Sigmoid colon (tissue), 7 donors: ENCODE results near the gene YTHDF1. TPM values are rescaled to one million over a fixed set of nuclear protein-coding genes. Genes with fewer than 3 reads are reported as not detected.
A peak's percentile ranks its signal among the peaks of the same experiment; 100 is the strongest.

Experiments used
- DNase-seq: peaks from one replicate; pipeline ENCODE4 v3.0.0-alpha.2; 2019
- H3K27ac ChIP-seq, 4 donors: fragments of 200-600 bp; sonication (generic); one replicate each; pipeline ENCODE4 v1.5.1; 2016 to 2019; ENCODE audit warnings: mild to moderate bottlenecking in 1 of 4
- H3K27me3 ChIP-seq, 3 donors: fragments of 200-600 bp; sonication (generic); one replicate each; pipeline ENCODE4 v1.5.1; 2019; ENCODE audit warnings: mild to moderate bottlenecking in 1 of 3
- H3K36me3 ChIP-seq, 4 donors: fragments of 200-600 bp; sonication (generic); one replicate each; pipeline ENCODE4 v1.5.1; 2016 to 2019
- H3K4me1 ChIP-seq, 4 donors: fragments of 200-600 bp; sonication (generic); one replicate each; pipeline ENCODE4 v1.5.1; 2017 to 2019
- H3K4me3 ChIP-seq, 4 donors: fragments of 200-600 bp; sonication (generic); one replicate each; pipeline ENCODE4 v1.5.1; 2017 to 2019; ENCODE audit warnings: mild to moderate bottlenecking in 2 of 4, moderate library complexity in 1 of 4
- H3K9me3 ChIP-seq, 4 donors: fragments of 200-600 bp in 3 of 4; sonication (generic) in 3 of 4; one replicate each; pipeline versions ENCODE4 v1.5.1 to v1.6.1; 2013 to 2019
- EP300 ChIP-seq, 4 donors: sonication (generic); formaldehyde crosslinking; IDR thresholded peaks; one replicate each; pipeline ENCODE4 v1.6.1; 2017; ENCODE audit warnings: antibody characterized with exemption in 4 of 4
- POLR2A ChIP-seq, 2 donors: fragments of 450-650 bp; IDR thresholded peaks; one replicate each; pipeline ENCODE4 v1.6.1; 2016; ENCODE audit warnings: antibody characterized with exemption in 2 of 2, mild to moderate bottlenecking in 2 of 2, moderate library complexity in 2 of 2
- POLR2AphosphoS5 ChIP-seq, 4 donors: sonication (generic); formaldehyde crosslinking; IDR thresholded peaks; one replicate each; pipeline ENCODE4 v1.6.1; 2017; ENCODE audit warnings: antibody characterized with exemption in 4 of 4
- WGBS, 2 donors: extraction: QIAGEN DNeasy Blood & Tissue Kit; methylation state at CpG; one replicate each; pipeline ENCODE4 v1.1.7; 2013; 5-methylcytosine and 5-hydroxymethylcytosine counted together
- intact Hi-C: fragments of 100-400 bp; cut with DNase I; formaldehyde crosslinking; loops from one replicate; pipeline ENCODE4 v1.15.1; 2023
- polyA plus RNA-seq, 3 donors: library from polyadenylated mRNA; stranded (reverse); fragments of 200-250 nt; gene quantifications; one replicate each; pipeline ENCODE4 v1.2.3, GENCODE V29; 2013
- total RNA-seq, 4 donors: library from RNA; depleted of rRNA; stranded (reverse); fragments of >200 nt; gene quantifications; one replicate each; pipeline ENCODE4 v1.1.0, GENCODE V29; 2016
- TF ChIP-seq, protein P1 (sequence below), 4 experiments: fragments of 450-650 bp in 3 of 4; fragments of 200-600 bp in 1 of 4; IDR thresholded peaks; one replicate each; pipeline ENCODE4 v1.5.1; 2016 to 2019; ENCODE audit warnings: antibody characterized with exemption in 4 of 4, mild to moderate bottlenecking in 3 of 4, moderate library complexity in 2 of 4
- donor health status: healthy with polysubstance abuse.
- donor health status: Bipolar disorder and iron deficiency.
- donor health status: healthy.

Gene YTHDF1
- total and polyA plus RNA-seq, 7 donors = 15.3 to 25.0 (median 22.4) TPM

DNA sequence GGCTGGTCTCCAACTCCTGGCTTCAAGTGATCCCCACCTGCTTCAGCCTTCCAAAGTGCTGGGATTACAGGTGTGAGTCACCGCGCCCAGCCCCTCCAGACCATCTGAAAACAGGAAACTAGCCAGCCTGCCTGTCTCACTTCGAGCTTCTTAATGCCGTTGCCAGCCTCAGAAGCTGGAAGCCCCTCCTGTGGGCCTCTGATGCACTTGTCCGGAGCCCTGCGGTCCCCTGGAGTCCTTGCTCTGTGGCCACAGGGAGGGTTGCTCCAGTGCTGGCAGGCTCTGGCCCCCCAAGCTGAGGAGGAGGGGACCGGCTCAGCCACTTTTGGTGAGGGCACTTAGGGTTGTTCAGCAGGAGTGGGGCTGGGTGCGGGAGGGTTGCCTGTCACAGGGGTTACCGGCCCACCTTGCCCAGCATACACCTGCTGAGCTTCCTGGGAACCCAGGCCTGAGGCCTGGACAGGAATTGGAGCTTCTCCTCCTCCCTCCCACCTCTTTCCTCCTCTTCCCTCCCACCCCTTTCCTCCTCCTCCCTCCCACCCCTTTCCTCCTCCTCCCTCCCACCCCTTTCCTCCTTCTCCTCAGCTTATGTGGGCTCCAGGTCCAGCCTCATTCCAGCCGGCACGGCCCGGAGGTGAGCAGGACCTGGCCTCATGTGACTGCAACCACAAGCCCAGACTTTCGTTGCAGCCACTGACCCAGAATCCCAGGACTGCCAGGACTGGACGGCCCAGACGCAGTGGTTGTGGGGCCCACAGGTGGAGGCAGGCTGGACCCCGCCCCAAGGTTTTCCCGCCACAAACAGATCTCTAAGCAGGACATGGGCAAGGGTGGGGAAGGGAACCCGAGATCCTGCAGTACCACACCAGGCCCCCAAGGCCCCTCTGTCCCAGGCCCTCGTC, 10.4 kb upstream of the YTHDF1 start:
- TF ChIP-seq, protein P1, sequence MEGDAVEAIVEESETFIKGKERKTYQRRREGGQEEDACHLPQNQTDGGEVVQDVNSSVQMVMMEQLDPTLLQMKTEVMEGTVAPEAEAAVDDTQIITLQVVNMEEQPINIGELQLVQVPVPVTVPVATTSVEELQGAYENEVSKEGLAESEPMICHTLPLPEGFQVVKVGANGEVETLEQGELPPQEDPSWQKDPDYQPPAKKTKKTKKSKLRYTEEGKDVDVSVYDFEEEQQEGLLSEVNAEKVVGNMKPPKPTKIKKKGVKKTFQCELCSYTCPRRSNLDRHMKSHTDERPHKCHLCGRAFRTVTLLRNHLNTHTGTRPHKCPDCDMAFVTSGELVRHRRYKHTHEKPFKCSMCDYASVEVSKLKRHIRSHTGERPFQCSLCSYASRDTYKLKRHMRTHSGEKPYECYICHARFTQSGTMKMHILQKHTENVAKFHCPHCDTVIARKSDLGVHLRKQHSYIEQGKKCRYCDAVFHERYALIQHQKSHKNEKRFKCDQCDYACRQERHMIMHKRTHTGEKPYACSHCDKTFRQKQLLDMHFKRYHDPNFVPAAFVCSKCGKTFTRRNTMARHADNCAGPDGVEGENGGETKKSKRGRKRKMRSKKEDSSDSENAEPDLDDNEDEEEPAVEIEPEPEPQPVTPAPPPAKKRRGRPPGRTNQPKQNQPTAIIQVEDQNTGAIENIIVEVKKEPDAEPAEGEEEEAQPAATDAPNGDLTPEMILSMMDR (IDR thresholded peaks at IDR 0.05) = no peak
- no peak for TF ChIP-seq EP300 (IDR thresholded peaks at IDR 0.05)
- no peak for TF ChIP-seq POLR2A (IDR thresholded peaks at IDR 0.05)
- no peak for TF ChIP-seq POLR2AphosphoS5 (IDR thresholded peaks at IDR 0.05)
- Histone ChIP-seq H3K27ac (no peak overlapping the region), H3K4me3 (no peak overlapping the region), H3K4me1 (peaks cover 0 to 15% (median 12%) of the 10 kb centered on the region in 4 donors), H3K27me3 (peaks cover 0 to 16% (median 8%) of the 10 kb centered on the region in 3 donors), H3K36me3 (no peaks in the 10 kb centered on the region), H3K9me3 (no peaks in the 10 kb centered on the region)
- DNase-seq = no peak
- WGBS, 2 donors = 85% methylated on average over 19 of the region's 19 CpGs
- intact Hi-C loops = no loop called here

DNA sequence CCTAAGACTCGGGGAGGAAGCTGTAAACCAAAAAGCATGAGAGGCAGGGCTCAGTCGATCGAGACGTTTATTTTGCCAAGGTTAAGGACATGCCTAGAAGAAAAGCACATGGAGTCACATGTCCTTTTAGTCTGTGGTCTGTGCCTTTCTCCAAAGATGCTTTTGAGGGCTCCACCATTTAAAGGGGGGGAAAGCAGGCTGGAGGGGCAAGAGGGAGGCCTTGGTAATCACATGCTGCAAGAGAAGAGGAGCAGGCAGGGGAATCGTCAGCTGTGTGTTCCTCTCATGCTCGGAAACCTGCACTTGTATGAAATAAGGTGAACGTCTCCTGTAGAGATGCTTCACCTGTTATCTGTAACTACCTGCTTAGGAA, 9.1 kb upstream of the YTHDF1 start:
- TF ChIP-seq POLR2A (IDR thresholded peaks at IDR 0.05) (no peak), EP300 (IDR thresholded peaks at IDR 0.05) (no peak), POLR2AphosphoS5 (IDR thresholded peaks at IDR 0.05) (no peak)
- TF ChIP-seq, protein P1 (IDR thresholded peaks at IDR 0.05) = no peak
- H3K27ac ChIP-seq = no peak overlapping the region
- H3K9me3 ChIP-seq = no peaks in the 10 kb centered on the region
- intact Hi-C loops = no loop called here
- no peaks in the 10 kb centered on the region for H3K36me3 ChIP-seq
- H3K4me1 ChIP-seq = peaks cover 0 to 14% (median 11%) of the 10 kb centered on the region in 4 donors
- H3K4me3 ChIP-seq = no peak overlapping the region
- H3K27me3 ChIP-seq = peaks cover 0 to 12% (median 8%) of the 10 kb centered on the region in 3 donors
- DNase-seq = no peak
- 27 to 43% methylated on average over 7 of the region's 7 CpGs for WGBS, 2 donors

DNA sequence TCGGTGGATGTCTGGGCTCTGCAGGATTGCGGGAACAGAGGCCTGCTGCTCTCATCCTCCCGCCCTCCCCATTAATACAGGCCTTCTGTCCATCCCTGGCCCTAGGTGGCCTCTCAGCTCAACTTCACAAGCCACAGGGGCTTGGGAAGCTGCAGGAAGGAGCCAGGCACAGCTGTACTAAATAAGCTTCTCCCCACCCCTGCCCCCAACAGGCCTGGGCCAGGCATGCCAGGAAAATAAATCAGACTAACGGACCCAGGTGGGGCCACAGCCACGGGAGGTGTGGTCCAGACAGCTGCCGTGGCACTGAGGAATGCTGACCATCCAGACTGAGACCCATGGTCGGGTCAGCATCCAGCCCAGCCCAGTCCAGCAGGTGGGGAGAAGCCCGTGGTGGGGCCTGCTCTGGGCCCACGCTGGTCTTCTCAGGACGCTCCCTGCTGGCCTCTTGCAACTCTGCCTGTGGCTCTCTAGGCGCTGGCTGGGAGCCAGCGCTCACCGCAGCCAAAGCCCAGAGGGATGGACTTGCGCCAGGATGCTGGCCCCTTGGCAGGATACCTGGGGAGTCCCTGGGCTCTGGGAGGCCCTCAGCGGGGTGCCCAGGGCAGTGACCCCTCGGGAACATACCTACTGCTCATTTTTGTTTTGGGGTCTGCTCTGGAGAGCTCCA, 8.6 kb upstream of the YTHDF1 start:
- peaks cover 0 to 11% (median 8%) of the 10 kb centered on the region in 3 donors for H3K27me3 ChIP-seq
- no peaks in the 10 kb centered on the region for H3K36me3 ChIP-seq
- peak overlapping the region in 2 of 4 donors; percentile 17 to 22 for H3K27ac ChIP-seq
- intact Hi-C loops = no loop called here
- H3K4me3 ChIP-seq = no peak overlapping the region
- H3K4me1 ChIP-seq = peaks cover 0 to 14% (median 11%) of the 10 kb centered on the region in 4 donors
- 22 to 45% methylated on average over 16 of the region's 16 CpGs for WGBS, 2 donors
- peak; percentile 78 for DNase-seq
- H3K9me3 ChIP-seq = no peaks in the 10 kb centered on the region
- TF ChIP-seq POLR2AphosphoS5 (IDR thresholded peaks at IDR 0.05) (no peak), POLR2A (IDR thresholded peaks at IDR 0.05) (no peak), EP300 (IDR thresholded peaks at IDR 0.05) (no peak)
- TF ChIP-seq, protein P1 (IDR thresholded peaks at IDR 0.05) = peak in 1 of 4 experiments; percentile 22

DNA sequence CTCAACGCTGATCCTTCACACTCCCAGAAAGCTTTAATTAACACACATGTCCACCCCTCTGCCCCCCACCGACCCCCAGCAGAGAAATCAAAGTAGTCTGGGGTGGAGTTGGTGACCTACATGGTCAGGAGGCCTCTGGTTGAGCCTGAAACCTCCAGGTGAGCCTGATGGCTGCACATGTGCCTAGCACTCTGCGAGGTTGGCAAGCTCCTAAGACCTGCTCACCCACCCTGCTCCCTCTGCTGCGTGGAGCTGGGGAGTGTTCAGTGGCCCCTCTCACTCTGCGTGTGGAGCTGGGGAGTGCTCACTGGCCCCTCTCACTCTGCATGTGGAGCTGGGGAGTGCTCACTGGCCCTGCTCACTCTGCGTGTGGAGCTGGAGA, 7.9 kb upstream of the YTHDF1 start:
- Histone ChIP-seq H3K4me3 (no peak overlapping the region), H3K36me3 (no peaks in the 10 kb centered on the region), H3K9me3 (no peaks in the 10 kb centered on the region), H3K27me3 (peaks cover 0 to 4% (median 1%) of the 10 kb centered on the region in 3 donors), H3K4me1 (peaks cover 0 to 14% (median 11%) of the 10 kb centered on the region in 4 donors), H3K27ac (no peak overlapping the region)
- WGBS, 2 donors = 74 to 81% methylated on average over 6 of the region's 6 CpGs
- DNase-seq = no peak
- TF ChIP-seq, protein P1 (IDR thresholded peaks at IDR 0.05) = no peak
- no peak for TF ChIP-seq EP300 (IDR thresholded peaks at IDR 0.05)
- no peak for TF ChIP-seq POLR2A (IDR thresholded peaks at IDR 0.05)
- no peak for TF ChIP-seq POLR2AphosphoS5 (IDR thresholded peaks at IDR 0.05)
- intact Hi-C loops = no loop called here
